H1 (cell line): ENCODE data around the gene FUT4. TPM values are rescaled to one million over a fixed set of nuclear protein-coding genes. Genes with fewer than 3 reads are reported as not detected.

Experiments
- CTCF ChIA-PET: fragments of 300-600 bp; sonication (Branson Sonifier 250); formaldehyde crosslinking; loops from one replicate; lab custom pipeline; 2021; ENCODE audit not compliant: partially characterized antibody; lab: Charles Lee
- POLR2A ChIA-PET: fragments of 300-600 bp; sonication (Branson Sonifier 250); formaldehyde crosslinking; loops from one replicate; lab custom pipeline; 2021; ENCODE audit warnings: inconsistent platforms; ENCODE audit not compliant: partially characterized antibody; lab: Charles Lee
- DNase-seq, 2 experiments: peaks; one replicate each; pipeline versions ENCODE4 v3.0.0 to v3.0.0-alpha.2; 2010 to 2022; ENCODE audit warnings: low spot score in 2 of 2, low read depth in 1 of 2, mixed read lengths in 1 of 2
- FAIRE-seq: peaks from 2 replicates; lab custom pipeline; 2011; peaks lifted over from hg19 to GRCh38; lab: Jason Lieb, UNC
- H2AFZ ChIP-seq: 2 replicates; pipeline ENCODE4 v1.8.1; 2012; ENCODE audit warnings: low read length, inconsistent platforms
- H2AK5ac ChIP-seq: 2 replicates; pipeline ENCODE4 v1.6.1; 2013; ENCODE audit warnings: low read depth, low read length
- H2BK120ac ChIP-seq: replicated peaks from 2 replicates; pipeline ENCODE3; 2013; ENCODE audit warnings: low read depth, low read length, inconsistent platforms
- H2BK12ac ChIP-seq: 2 replicates; pipeline ENCODE4 v1.6.1; 2013; ENCODE audit warnings: low read depth, low read length
- H2BK15ac ChIP-seq: 2 replicates; pipeline ENCODE4 v1.6.1; 2013; ENCODE audit warnings: low read length
- H2BK20ac ChIP-seq: 2 replicates; pipeline ENCODE4 v1.6.1; 2013; ENCODE audit warnings: low read length
- H2BK5ac ChIP-seq: 2 replicates; pipeline ENCODE4 v1.6.1; 2013; ENCODE audit warnings: low read depth, low read length
- H3K14ac ChIP-seq: 2 replicates; pipeline ENCODE4 v1.6.1; 2013; ENCODE audit warnings: inconsistent platforms; ENCODE audit not compliant: insufficient read length
- H3K18ac ChIP-seq: 2 replicates; pipeline ENCODE4 v1.6.1; 2013; ENCODE audit warnings: low read length; ENCODE audit errors: extremely low read depth
- H3K23ac ChIP-seq: 2 replicates; pipeline ENCODE4 v1.6.1; 2013; ENCODE audit warnings: inconsistent platforms; ENCODE audit not compliant: insufficient read length
- H3K23me2 ChIP-seq: 2 replicates; pipeline ENCODE4 v1.6.1; 2013; ENCODE audit warnings: low read depth, low read length
- H3K27ac ChIP-seq: 2 replicates; pipeline ENCODE4 v1.6.1; 2011; ENCODE audit warnings: low read depth, low read length, inconsistent platforms
- H3K27me3 ChIP-seq, 4 experiments: replicated peaks in 1 of 4; 1 replicate in 1 of 4; 2 replicates in 3 of 4; pipeline versions ENCODE4 v1.6.1 to v1.8.1; 2011 to 2013; ENCODE audit warnings: low read length in 3 of 4, mild to moderate bottlenecking in 3 of 4, inconsistent platforms in 2 of 4, mixed read lengths in 2 of 4, moderate library complexity in 1 of 4; ENCODE audit not compliant: control insufficient read depth in 3 of 4, insufficient read depth in 3 of 4; ENCODE audit errors: extremely low read depth in 1 of 4
- H3K36me3 ChIP-seq, 4 experiments: 2 replicates each; pipeline versions ENCODE4 v1.6.1 to v1.8.1; 2011 to 2013; ENCODE audit warnings: mild to moderate bottlenecking in 4 of 4, low read length in 3 of 4, moderate library complexity in 2 of 4, control low read depth in 1 of 4, inconsistent platforms in 1 of 4; ENCODE audit not compliant: insufficient read depth in 4 of 4, control insufficient read depth in 2 of 4
- H3K4ac ChIP-seq: replicated peaks from 2 replicates; pipeline ENCODE3; 2013; ENCODE audit warnings: low read length, low read depth, mixed read lengths, inconsistent platforms; ENCODE audit not compliant: insufficient read length
- H3K4me1 ChIP-seq, 4 experiments: replicated peaks in 1 of 4; 1 replicate in 1 of 4; 2 replicates in 3 of 4; pipeline versions ENCODE4 v1.6.1 to v1.8.1; 2011 to 2013; ENCODE audit warnings: low read length in 3 of 4, inconsistent platforms in 2 of 4, mixed read lengths in 1 of 4; ENCODE audit not compliant: insufficient read depth in 4 of 4, control insufficient read depth in 3 of 4
- H3K4me2 ChIP-seq, 2 experiments: 2 replicates each; pipeline versions ENCODE4 v1.6.1 to v1.8.1; 2011 to 2013; ENCODE audit warnings: low read depth in 2 of 2, low read length in 2 of 2, control low read depth in 1 of 2, inconsistent platforms in 1 of 2, mild to moderate bottlenecking in 1 of 2; ENCODE audit not compliant: insufficient read depth in 1 of 2
- H3K4me3 ChIP-seq, 4 experiments: fragments of 200-600, 300-600 bp in 1 of 4; sonication (generic), shearing (Covaris generic), sonication (Bioruptor Twin) in 1 of 4; 2 replicates each; pipeline versions ENCODE4 v1.5.1 to v1.8.1; 2011 to 2016; ENCODE audit warnings: low read length in 4 of 4, low read depth in 3 of 4, control low read depth in 2 of 4, inconsistent platforms in 2 of 4, mild to moderate bottlenecking in 2 of 4, mixed read lengths in 1 of 4, moderate library complexity in 1 of 4; ENCODE audit not compliant: insufficient read depth in 2 of 4; ENCODE audit errors: extremely low read depth in 1 of 4
- H3K56ac ChIP-seq: replicated peaks from 2 replicates; pipeline ENCODE3; 2013; ENCODE audit warnings: low read depth, mild to moderate bottlenecking, mixed read lengths, low read length, inconsistent platforms; ENCODE audit not compliant: insufficient read length
- H3K79me1 ChIP-seq: 2 replicates; pipeline ENCODE4 v1.6.1; 2013; ENCODE audit warnings: low read depth, low read length, control low read depth
- H3K79me2 ChIP-seq, 2 experiments: 2 replicates each; pipeline versions ENCODE4 v1.6.1 to v1.8.1; 2012 to 2013; ENCODE audit warnings: low read length in 2 of 2, mild to moderate bottlenecking in 2 of 2, inconsistent platforms in 1 of 2; ENCODE audit not compliant: insufficient read depth in 2 of 2, control insufficient read depth in 1 of 2
- H3K9ac ChIP-seq, 4 experiments: replicated peaks in 1 of 4; 1 replicate in 1 of 4; 2 replicates in 3 of 4; pipeline versions ENCODE4 v1.6.1 to v1.8.1; 2011 to 2013; ENCODE audit warnings: low read depth in 3 of 4, low read length in 3 of 4, control low read depth in 2 of 4, mild to moderate bottlenecking in 2 of 4, moderate library complexity in 2 of 4, inconsistent platforms in 1 of 4; ENCODE audit errors: extremely low read depth in 1 of 4
- H3K9me3 ChIP-seq, 2 experiments: 2 replicates each; pipeline versions ENCODE4 v1.6.1 to v1.8.1; 2012 to 2013; ENCODE audit warnings: mild to moderate bottlenecking in 2 of 2, moderate library complexity in 2 of 2, control low read depth in 1 of 2, inconsistent platforms in 1 of 2, low read depth in 1 of 2, low read length in 1 of 2, mixed read lengths in 1 of 2; ENCODE audit not compliant: insufficient read depth in 2 of 2
- H4K20me1 ChIP-seq, 2 experiments: replicated peaks in 1 of 2; 2 replicates each; pipeline versions ENCODE3 to v1.8.1; 2011 to 2013; ENCODE audit warnings: inconsistent platforms in 2 of 2, low read length in 2 of 2, mild to moderate bottlenecking in 1 of 2; ENCODE audit not compliant: insufficient read depth in 2 of 2, control insufficient read depth in 1 of 2
- H4K5ac ChIP-seq: 2 replicates; pipeline ENCODE4 v1.6.1; 2013; ENCODE audit warnings: low read length, low read depth, mixed read lengths, inconsistent platforms; ENCODE audit not compliant: insufficient read length
- H4K8ac ChIP-seq: 2 replicates; pipeline ENCODE4 v1.8.0; 2013; ENCODE audit warnings: mild to moderate bottlenecking, moderate library complexity, low read length, inconsistent platforms; ENCODE audit not compliant: insufficient read depth; ENCODE audit errors: extremely low read depth
- H4K91ac ChIP-seq: replicated peaks from 2 replicates; pipeline ENCODE3; 2013; ENCODE audit warnings: low read length, mixed read lengths, inconsistent platforms; ENCODE audit not compliant: insufficient read length
- BCL11A ChIP-seq, 2 experiments: IDR thresholded peaks; one replicate each; pipeline ENCODE4 v1.6.1; 2011; ENCODE audit warnings: low read depth in 2 of 2, low read length in 2 of 2, mild to moderate bottlenecking in 2 of 2
- EGR1 ChIP-seq: IDR thresholded peaks from 2 replicates; pipeline ENCODE4 v1.6.1; 2011; ENCODE audit warnings: low read depth, low read length, borderline replicate concordance
- KDM4A ChIP-seq: IDR thresholded peaks from one replicate; pipeline ENCODE4 v1.7.1; 2012; ENCODE audit warnings: low read depth, mild to moderate bottlenecking, moderate library complexity, low read length, inconsistent platforms; ENCODE audit not compliant: severe bottlenecking
- NRF1 ChIP-seq: IDR thresholded peaks from 2 replicates; pipeline ENCODE4 v1.6.1; 2011; ENCODE audit warnings: mild to moderate bottlenecking, low read depth, low read length, improper control_type of control experiment
- TAF7 ChIP-seq: optimal IDR thresholded peaks from 2 replicates; pipeline ENCODE3; 2011; ENCODE audit warnings: low read depth, mild to moderate bottlenecking, inconsistent platforms, low read length, moderate library complexity, borderline replicate concordance
- WGBS, 2 experiments: shearing (Covaris generic) in 1 of 2; methylation state at CpG; one replicate each; pipeline versions ENCODE4 v1.1.6 to v1.1.7; 2013 to 2015; ENCODE audit warnings: low lambda C conversion rate in 2 of 2, mixed read lengths in 2 of 2, inconsistent platforms in 1 of 2, low coverage in 1 of 2, missing lambda C conversion rate in 1 of 2; ENCODE audit not compliant: insufficient replicate concordance in 2 of 2, insufficient coverage in 1 of 2, insufficient read length in 1 of 2; ENCODE audit errors: extremely low coverage in 1 of 2, missing lambda C conversion rate in 1 of 2; 5-methylcytosine and 5-hydroxymethylcytosine counted together
- polyA plus RNA-seq, 7 experiments: library from polyadenylated mRNA; depleted of rRNA in 3 of 7; stranded (reverse) in 5 of 7; unstranded in 2 of 7; fragments of >200 nt in 5 of 7; fragments of 200-250 nt in 2 of 7; gene quantifications; 1 replicate in 5 of 7; 2 replicates in 1 of 7; 4 replicates in 1 of 7; pipeline versions ENCODE4 v1.2.1 to v1.2.3, GENCODE V29; 2011 to 2013; ENCODE audit warnings: missing spikeins in 2 of 7, mixed read lengths in 2 of 7
- total RNA-seq: library from RNA; stranded (reverse); fragmentation: NEBNext Ultra II Directional; extraction: Animal tissue kit (Norgen Biotek cat#: 25700); gene quantifications from 2 replicates; pipeline ENCODE4 v1.2.1, GENCODE V29; 2021
- TF ChIP-seq, protein P1 (sequence below), 3 experiments: IDR thresholded peaks; 1 replicate in 2 of 3; 2 replicates in 1 of 3; pipeline versions ENCODE4 v1.5.1 to v1.6.1; 2011; ENCODE audit warnings: low read length in 3 of 3, mild to moderate bottlenecking in 3 of 3, inconsistent platforms in 2 of 3, low read depth in 1 of 3, moderate library complexity in 1 of 3; ENCODE audit not compliant: insufficient read depth in 1 of 3; ENCODE audit errors: control extremely low read depth in 1 of 3

The FUT4 gene
- total and polyA plus RNA-seq, 2 of the 8 experiments (the other 6 are each of a cell fraction or from before 2014, with no cell fraction given): 2.6 to 8.0 TPM

DNA sequence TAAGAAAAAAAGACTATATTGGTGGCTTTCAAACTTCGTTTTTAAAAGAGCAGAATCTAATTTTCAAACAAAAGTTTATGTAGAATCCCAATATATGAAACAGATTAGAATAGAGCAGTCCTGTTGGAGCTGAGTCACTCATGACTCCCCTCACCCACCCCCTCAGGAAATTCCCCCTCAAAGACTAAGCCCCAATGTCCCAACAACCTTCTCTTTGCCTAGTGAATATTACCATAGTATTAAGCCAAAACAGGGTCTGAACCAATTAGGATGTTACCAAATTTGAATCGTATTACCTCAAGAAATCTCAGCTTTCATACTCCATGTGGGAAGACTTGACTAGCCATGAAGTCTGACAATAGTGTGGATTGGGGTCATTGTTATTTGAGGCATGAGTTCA lies 15.6 kb downstream of the FUT4 start:
- Histone ChIP-seq H4K8ac (no peak overlapping the region), H3K27me3 (no peaks in the 10 kb centered on the region; a peak in 1 of 7 replicates), H3K27ac (no peak overlapping the region), H3K56ac (no peak overlapping the region), H3K14ac (no peak overlapping the region), H2BK20ac (no peak overlapping the region), H3K79me1 (no peaks in the 10 kb centered on the region), H3K4ac (no peak overlapping the region), H2AFZ (no peak overlapping the region), H3K9me3 (no peaks in the 10 kb centered on the region), H2AK5ac (no peak overlapping the region), H2BK120ac (no peak overlapping the region), H3K4me1 (peaks cover 0 to 6% (median under 1%) of the 10 kb centered on the region in 4 experiments; a peak in 1 of 7 replicates), H2BK15ac (no peak overlapping the region), H2BK5ac (no peak overlapping the region), H2BK12ac (no peak overlapping the region), H3K23me2 (no peaks in the 10 kb centered on the region), H3K36me3 (no peaks in the 10 kb centered on the region), H3K79me2 (no peaks in the 10 kb centered on the region), H4K5ac (no peak overlapping the region), H3K23ac (no peak overlapping the region), H3K4me2 (no peak overlapping the region), H3K4me3 (no peak overlapping the region), H4K91ac (no peak overlapping the region), H4K20me1 (no peaks in the 10 kb centered on the region), H3K18ac (no peak overlapping the region), H3K9ac (no peak overlapping the region)
- FAIRE-seq: no peak
- TF ChIP-seq, protein P1, sequence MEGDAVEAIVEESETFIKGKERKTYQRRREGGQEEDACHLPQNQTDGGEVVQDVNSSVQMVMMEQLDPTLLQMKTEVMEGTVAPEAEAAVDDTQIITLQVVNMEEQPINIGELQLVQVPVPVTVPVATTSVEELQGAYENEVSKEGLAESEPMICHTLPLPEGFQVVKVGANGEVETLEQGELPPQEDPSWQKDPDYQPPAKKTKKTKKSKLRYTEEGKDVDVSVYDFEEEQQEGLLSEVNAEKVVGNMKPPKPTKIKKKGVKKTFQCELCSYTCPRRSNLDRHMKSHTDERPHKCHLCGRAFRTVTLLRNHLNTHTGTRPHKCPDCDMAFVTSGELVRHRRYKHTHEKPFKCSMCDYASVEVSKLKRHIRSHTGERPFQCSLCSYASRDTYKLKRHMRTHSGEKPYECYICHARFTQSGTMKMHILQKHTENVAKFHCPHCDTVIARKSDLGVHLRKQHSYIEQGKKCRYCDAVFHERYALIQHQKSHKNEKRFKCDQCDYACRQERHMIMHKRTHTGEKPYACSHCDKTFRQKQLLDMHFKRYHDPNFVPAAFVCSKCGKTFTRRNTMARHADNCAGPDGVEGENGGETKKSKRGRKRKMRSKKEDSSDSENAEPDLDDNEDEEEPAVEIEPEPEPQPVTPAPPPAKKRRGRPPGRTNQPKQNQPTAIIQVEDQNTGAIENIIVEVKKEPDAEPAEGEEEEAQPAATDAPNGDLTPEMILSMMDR (IDR thresholded peaks at IDR 0.05; ENCODE audit: control extremely low read depth in 1 of 3, insufficient read depth in 1 of 3, low read depth in 1 of 3, low read length in 3 of 3): no peak
- TF ChIP-seq NRF1: no peak
- no peak for TF ChIP-seq EGR1
- TF ChIP-seq KDM4A: no peak
- no peak for TF ChIP-seq BCL11A (IDR thresholded peaks at IDR 0.05; ENCODE audit: low read depth in 2 of 2, low read length in 2 of 2)
- TF ChIP-seq TAF7: no peak
- CTCF ChIA-PET: interaction anchor here (0.8 to 1.3 kb wide), 5 partner anchors 37 to 339 kb away, joined by 3 read pairs; no protein-coding TSS in a partner anchor
- WGBS, 2 experiments: 80% methylated on average over 2 of the region's 2 CpGs; no CpG with 5 or more reads in 1 of the 2 experiments
- POLR2A ChIA-PET: no interaction called here
- no peak for DNase-seq
